Cardiac septum (tissue), 1 donor: ENCODE measurements around the gene TMEM158. TPM values are rescaled to one million over a fixed set of nuclear protein-coding genes. Genes with fewer than 3 reads are reported as not detected.
A peak's percentile ranks its signal among the peaks of the same experiment; 100 is the strongest.

Experiments
- DNase-seq: peaks from one replicate; pipeline ENCODE4 v3.0.0-alpha.2; 2020; ENCODE audit warnings: low spot score
- intact Hi-C: fragments of 100-400 bp; cut with DNase I; formaldehyde crosslinking; loops from one replicate; pipeline ENCODE4 v1.14.0; 2022
- long read RNA-seq: library from polyadenylated mRNA; unstranded; transcript quantifications from one replicate; pipeline ENCODE4 v2.0.0, GENCODE V29; 2021
- total RNA-seq: library from RNA; stranded (reverse); fragmentation: NEBNext Ultra II Directional; extraction: Animal tissue kit (Norgen Biotek cat#: 25700); gene quantifications from one replicate; pipeline ENCODE4 v1.2.1, GENCODE V29; 2021
- donor health status: DM: no; HTN: no; CAD: no.

The TMEM158 gene
- 0.38 TPM for total RNA-seq
- long read RNA-seq, partial matches to known transcripts, result 0 of 2 reads
- long read RNA-seq, other reads (novel, unspliced or antisense), result 0 of 2 reads

DNA sequence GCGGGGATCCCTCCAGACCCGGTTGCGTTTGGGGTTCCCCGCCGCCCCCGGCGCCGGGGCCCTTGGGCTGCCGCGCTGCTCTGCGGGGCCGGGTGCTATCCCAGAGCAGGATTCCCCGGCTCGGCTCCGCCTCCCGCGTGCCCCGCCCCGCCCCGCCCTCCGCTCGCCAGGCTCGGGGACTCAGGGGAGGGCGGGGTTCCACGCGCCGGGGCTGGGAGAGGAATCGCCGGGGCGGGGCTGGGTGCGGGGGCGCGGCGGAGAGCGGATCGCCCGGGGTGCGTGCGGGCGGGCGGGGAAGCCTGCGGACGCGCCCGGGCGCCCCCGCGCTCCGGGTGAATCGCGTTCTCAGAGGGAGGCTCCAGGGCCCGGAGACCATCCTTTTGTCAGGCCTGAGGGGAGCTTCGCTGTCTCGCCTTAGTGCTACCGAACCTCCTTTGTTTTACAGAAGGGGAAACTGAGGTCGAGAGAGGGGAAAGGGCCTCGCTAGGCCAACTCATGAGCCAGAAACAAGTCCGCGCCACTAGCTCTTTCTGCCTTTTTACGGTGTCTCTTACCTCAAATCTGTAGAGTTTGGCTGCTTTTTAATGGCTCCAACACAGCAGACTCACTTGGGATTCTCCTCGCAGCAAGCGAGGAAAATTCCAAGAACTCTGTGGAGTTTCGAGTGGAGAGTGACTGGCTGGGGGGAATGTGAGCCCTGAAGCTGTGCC, at the start of gene TMEM158:
Gene TMEM158 (minus strand): TSS at position 82 of the 710 bp plus-strand sequence. CDS start 260 bp downstream, outside the sequence.
- peak; percentile 91 for DNase-seq
- intact Hi-C loops, result loop anchor here (5.0 to 10.0 kb wide), 2 partner anchors 271 to 438 kb away; no protein-coding TSS in a partner anchor

DNA sequence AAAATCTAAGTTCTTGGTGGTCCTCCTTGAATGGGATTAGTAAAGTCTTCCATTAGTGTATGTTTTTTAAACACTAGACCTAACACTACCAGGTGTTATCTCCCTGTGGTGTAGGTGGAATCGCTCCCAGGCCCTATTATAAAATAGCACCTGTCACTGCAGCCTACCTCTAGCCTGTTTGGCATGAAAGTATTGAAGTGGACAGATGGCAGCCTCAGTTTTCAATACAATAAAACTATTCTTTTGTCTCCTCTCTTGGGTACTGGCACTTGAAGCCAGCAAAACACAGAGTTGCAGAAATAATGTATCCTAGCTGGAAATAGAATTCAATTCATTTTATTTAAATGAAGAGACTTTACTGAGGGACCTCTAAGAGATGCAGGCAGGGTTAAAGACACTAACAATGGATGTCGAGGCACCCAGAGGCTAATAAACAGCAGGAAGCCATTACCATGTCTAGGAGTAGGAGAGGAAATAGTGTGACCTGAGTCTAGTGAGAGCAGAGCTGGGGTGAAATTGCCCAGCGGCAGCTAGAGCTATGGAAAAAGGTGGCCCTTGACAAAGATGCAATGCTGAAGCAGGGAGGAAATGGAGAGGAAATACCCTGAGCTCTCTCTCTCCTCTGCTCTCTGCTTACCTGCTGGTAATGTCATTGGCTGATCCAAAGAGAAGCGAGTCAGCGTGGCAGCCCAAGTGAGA, 49.1 kb upstream of the TMEM158 start:
- DNase-seq, result no peak
- intact Hi-C loops, result no loop called here

DNA sequence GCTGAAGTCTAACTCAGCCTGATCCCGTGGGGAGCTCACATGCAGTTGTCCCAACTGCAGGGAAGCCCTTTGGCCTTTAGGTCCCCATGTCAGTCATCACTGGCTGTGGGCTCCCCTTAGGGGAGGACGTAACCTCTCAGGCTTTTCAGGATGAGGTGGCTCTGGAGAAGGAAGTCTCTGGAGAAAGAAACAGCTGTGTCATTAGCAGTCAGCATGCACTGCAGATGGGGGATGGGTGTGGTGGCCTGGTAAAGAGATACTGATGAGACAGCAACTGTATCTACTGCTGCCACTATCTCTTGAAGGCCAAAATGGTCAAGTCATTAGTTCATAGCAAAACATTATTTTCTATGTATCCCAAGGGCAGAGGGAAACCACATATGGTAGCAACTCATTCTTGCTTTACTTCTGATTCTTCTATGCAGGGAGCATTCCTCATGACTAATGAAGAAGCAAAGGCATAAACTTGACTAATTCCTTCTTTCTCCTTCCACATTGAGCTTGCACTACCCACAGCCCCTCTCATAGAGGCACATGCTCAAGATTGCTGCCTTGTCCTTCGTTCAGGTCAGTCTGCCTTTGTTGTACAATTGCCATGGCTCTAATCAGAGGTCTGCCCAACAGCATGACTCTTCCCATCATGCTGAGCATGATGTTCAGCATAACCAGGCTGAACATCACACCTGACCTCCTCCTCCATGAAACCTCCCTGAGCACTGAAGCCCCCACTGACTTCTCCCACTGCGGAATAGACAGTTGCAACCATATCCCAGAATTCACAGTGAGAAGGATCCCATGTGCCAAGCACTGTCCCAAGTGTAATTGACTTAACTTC, 47.8 kb upstream of the TMEM158 start:
- intact Hi-C loops, result no loop called here
- DNase-seq, result no peak

DNA sequence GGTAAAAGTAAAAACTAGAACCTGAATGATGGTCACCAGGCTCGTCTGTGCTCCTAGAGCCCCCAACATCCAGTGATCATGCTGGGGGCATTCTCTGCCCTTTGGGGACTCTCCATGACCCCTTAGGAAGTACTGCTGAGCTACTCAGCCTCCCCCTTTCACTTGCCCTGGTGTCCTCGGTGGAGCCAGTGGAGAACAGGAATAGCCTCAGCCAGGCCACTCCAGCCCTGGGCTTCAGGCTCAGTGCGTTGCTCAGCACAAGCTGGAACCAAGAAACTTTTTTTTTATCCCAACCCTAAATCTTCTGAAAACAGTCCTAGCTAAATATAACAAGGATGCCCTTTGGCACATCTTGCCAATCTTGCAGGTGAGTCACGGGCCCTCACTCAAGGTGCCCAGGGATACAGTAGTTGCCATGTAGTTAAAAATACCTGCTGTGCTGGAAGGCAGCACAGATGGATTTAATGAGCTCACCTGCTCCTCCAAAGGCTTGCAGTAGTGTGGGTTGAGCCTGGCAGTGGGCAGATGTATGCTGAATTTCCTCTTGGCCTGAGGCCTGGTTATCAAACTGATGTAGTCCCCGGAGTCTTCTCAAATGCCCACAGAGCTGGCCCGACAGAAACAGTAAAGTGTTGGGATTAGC, 46.9 kb upstream of the TMEM158 start:
- DNase-seq, result no peak

DNA sequence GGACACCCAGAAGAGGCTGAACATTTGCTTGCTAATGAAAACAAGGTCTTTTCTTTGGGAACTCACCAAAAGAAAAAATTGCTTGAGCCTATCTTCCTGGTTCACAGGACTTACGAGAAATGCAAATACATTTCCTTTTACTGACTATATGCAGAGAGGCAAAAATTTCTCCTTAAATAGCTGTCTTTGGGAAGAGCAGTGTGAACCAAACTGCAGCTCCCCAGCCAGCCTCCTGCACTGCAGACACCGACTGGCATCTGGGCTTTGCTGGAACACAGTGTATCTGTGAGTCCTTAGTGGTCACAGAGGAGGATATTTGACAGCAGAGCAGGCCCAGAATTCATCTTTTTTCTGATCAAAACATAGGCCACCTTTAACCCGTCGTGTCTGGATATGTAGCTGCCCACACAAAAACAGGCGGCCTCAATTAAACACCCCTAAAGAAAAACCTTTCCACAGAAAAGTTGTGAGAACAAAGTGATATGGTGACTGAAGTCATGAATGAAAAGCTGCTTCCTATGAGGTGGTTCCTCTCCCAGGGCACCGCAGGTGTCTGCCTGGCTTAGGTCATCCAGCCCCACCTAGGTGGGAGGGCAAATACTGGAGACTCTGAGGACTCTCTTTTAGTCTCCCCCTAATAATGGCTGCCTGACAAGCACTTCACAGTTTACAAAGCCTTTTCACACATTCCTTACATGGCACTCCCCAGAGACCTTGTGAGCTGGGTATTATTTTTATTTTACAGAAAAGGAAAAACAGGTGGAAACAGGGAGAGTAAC, 46.1 kb upstream of the TMEM158 start:
- intact Hi-C loops, result no loop called here
- no peak for DNase-seq

More for the DNA sequence above, 46.9 kb upstream of the TMEM158 start:
- intact Hi-C loops, result no loop called here

DNA sequence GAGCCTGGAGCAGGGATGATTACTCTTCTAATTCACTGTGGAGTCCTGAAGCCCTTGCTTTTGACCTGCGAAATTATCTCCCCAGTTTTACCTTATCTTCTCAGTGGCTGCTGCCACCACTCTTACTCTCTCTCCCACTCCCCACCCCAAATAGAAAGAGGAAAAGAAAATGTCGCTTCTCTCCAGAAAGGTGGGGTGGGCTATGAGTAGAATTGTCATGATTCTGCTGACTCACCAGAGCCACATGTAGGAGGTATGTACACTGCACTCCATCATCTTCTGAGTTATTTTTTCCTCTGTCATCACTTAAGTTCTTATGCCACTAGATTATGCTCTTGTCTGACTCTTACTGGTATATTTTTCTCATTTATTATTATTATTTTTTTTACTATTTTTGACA, 43.9 kb upstream of the TMEM158 start:
- DNase-seq, result no peak
- intact Hi-C loops, result no loop called here

DNA sequence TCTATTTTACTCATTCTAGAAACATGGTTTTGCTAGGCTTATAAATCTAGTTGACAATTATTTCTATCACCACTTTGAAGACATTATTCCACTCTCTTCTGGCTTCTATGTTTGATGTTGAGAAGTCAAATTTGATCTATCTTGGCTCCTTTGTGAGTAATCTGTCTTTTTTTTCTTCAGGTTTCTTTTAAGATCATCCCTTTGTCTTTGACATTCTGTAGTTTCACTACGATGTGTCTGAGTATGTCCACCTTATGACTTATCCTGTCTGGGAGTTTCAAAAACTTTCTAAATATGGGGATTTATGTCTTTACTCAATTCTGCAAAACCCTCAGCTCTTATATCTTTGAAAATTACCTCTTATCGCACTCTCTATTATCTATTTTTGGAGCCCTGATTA, 41.0 kb upstream of the TMEM158 start:
- no peak for DNase-seq
- intact Hi-C loops, result no loop called here

DNA sequence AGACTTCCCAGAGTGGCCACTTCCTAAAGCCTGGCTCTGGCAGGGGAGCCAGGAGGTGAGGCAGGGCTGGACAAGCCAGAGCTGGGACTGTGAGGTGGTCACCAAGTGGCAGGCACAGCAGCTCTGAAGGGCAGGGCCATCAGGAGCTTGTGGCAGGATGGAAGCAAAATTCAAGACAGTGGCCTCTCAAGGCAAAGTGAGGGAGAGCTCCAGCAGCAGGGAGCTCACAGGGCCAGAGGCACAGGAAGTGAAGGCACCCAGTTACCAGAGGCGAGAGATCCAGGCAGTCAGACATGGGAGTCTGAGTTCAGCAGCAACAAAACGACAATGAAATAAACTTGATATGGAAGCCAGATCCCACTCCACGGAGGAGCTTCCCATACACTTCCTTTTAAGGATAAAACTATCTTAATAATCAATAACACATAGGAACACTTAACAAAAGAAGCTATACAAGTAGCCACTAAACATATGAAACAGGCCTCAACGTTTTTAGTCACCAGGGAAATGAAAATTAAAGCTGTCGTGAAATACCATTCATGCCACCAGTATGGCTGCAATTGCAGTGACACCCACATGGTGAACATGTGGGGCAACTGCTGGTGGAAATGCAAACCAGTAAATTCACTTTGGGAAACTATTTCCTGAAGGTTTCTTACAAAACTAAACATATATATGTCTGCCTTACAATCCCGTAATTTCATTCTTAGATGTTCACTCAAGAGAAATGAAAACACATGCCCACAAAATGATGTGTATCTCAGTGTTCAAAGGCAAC, 35.4 kb upstream of the TMEM158 start:
- DNase-seq, result no peak
- intact Hi-C loops, result no loop called here

DNA sequence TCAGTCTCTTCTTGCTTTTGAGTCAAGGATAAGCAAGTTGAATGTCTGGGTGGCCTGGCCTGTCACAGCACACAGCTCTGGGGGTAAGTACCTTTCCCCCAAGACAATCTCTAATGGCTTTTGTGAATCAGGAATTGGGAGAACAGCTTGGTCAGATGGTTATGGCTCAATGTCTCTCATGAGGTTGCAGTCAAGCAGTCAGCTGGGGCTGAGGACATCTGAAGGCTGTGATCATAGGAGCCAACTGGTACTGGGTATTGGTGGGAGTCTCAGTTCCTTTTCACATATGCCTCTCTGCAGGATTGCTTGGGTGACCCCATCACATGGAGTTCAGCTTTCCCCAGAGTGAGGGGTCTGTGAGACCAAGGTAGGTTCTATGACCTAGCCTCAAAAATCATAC, 33.0 kb upstream of the TMEM158 start:
- DNase-seq, result no peak

DNA sequence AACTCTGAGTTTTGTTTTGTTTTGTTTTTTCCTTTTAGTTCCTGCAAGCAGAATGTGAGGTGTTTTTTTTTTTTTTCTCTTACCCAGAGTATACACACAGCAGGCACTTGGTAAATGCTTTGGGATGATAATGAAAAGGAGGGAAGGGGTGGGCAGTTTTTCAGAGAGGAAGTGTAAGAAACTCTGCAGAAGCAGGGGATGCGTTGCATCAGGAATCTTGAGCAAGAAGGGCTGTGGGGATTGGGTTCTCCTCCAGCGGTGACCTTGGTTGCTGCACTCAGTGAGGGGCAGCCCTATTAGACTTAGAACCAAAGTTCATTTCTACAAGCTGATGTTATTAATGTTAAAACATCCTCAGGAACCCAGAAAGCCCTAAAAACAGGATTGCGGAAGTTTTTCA, 32.2 kb upstream of the TMEM158 start:
- no peak for DNase-seq
- intact Hi-C loops, result no loop called here

More for the DNA sequence above, 33.0 kb upstream of the TMEM158 start:
- intact Hi-C loops, result no loop called here

DNA sequence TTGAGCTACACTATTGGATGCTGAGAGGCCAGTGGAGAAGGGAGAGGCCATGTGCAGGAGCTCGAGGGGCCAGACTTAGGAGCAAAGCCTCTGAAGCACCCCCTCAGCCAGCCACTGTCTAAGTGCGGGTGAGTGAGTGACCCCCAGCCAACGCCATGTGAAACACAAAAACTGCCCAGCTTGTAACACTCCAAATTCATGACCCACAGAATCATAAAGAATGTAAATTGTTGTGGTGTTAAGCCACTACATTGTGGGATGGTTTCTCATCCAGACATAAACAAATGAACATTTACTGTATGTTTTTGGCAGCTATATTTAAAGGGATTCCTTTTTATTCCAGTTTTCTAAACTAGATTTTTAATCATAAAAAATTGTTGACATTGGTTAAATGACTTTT, 27.2 kb upstream of the TMEM158 start:
- intact Hi-C loops, result no loop called here
- no peak for DNase-seq

DNA sequence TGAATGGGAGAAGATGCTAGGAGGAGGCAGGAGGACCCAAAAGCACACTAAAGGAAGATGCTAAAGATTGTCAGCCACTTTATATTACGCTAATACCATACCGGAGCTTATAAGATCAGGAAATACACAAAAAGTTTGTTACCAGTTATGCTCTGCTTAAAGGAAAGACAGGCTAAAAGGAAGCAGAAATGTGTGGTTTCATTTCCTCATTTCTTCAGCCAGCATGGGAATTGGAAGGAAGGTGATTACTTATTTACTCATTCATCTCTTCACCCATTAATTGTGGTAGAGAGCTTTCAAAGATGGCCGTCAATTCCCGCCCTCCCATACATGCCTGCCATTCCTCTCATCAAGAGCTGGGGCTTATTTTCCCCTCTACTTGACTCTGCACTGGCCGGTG, 26.7 kb upstream of the TMEM158 start:
- intact Hi-C loops, result no loop called here
- no peak for DNase-seq

DNA sequence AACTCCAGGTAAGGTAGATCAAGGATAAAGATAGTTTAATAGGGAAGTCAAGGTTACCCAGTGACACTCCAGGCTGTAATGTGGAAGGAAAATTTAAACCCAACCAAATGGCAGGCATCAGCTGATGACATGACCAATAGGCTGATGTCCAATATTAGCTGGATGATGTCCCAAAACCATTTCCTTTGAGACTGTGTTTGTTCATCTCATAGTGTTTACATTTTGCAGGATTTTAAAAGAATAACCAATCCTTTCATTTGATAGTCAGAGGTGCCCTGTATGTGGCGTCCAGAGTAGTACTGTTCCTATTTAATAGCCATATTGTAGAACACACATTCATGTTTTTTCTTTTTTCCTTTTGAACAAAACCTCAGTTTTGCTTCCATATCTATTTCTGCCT, 23.3 kb upstream of the TMEM158 start:
- intact Hi-C loops, result no loop called here
- DNase-seq, result no peak

DNA sequence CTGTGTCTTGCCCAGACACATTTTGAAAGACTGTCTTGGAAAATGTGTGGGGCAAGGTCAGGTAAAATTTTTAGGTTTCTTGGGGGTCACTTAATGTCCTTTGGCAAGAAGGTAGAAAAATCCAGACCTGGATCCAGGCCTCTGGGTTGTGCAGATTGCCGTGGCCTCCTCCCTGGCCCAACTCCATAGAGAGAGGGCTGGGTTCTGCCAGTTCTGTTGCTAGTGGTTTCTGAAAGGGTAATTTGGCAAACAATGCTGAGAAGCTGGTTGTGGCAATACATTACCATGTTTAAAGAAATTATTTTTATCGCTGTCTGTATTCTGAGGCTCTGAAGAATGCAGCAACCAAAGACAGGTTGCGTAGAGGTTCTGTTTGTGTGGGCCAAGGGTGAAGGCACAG, 20.2 kb upstream of the TMEM158 start:
- DNase-seq, result no peak
- intact Hi-C loops, result no loop called here

DNA sequence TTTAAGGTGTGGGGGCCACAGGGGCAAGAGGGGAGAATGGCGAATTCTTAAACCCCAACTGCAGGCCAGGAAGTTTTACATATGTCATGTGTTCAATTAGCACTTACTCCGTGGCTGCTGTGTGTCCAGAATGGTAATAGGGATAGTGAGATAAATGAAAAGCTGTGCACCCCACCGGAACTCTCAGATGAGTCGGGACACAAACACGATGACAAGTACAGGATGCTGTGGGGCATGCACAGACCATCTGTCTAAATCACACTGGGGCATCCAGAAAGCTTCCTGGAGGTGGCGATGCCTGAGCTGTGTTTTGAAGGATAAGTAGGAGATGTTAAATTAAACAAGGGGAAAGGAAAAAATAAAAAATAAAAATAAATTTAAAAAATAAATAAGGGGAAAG, 18.3 kb upstream of the TMEM158 start:
- no peak for DNase-seq
- intact Hi-C loops, result no loop called here

DNA sequence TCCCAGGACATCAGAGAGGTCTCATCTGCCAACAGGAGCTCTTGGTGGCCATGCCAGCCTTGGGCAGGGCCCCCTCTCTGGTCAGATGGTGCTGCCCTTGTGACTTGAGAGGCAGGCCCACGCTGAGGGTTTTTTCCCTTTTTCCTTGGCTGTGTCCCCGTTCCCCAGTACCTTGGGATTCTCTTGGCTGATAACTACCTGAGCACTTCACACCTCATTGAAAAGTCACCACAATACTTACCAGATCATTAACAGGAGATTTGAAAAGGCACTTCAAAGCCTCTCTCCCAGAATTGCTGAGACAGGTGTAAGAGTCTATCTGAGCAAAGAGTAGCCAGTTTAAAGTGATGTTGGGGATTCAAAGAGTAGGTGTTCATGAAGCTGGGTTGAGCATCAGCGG, 15.1 kb upstream of the TMEM158 start:
- intact Hi-C loops, result no loop called here
- DNase-seq, result no peak

DNA sequence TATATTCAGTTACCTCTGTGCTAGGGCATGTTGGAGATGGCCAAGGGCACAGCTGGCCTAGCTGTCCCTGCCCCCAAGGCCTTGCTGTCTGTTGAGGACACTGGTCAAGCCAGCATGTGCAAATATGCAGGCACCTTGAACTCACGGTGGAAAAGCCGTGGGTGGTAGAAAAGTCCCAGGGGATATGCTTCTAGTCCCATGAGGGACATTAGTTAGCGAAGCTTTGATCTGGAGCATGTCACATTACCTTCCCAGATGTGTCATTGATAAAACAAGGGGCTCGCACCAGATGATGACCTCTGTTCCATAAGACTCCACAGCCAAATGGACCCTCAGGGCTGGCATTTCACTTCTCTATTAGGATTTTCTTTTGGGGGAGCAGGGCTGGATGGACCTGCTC, 14.2 kb upstream of the TMEM158 start:
- intact Hi-C loops, result no loop called here
- DNase-seq, result no peak

DNA sequence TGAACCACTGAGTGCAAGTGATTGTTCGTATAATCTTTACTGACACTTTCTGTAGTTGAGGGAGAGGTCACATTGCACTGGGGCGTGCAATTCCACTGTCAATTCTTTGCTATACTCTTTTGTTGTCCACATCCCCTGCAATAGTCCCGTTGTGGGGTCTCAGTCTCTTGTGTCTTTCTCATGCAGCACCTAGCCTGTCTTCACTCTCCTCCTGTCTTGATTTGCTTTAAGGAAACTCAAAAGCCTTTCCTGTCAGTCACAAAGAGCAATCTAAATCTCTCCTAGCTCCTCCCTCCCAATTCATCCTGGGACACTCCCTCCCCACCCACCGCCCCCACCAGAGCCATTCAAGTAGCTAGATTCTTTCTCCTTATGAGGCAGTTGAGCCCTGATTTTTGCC, 13.2 kb upstream of the TMEM158 start:
- intact Hi-C loops, result no loop called here
- no peak for DNase-seq
